CD14-positive monocyte (primary cell): ENCODE measurements around the gene XRCC4. TPM values are rescaled to one million over a fixed set of nuclear protein-coding genes. Genes with fewer than 3 reads are reported as not detected.
A peak's percentile ranks its signal among the peaks of the same experiment; 100 is the strongest.

Source experiments
- DNase-seq, 3 donors: peaks; one replicate each; pipeline ENCODE4 v3.0.0-alpha.2; 2011 to 2022
- H2AFZ ChIP-seq: 2 replicates; pipeline ENCODE4 v1.6.0; 2012; ENCODE audit warnings: mild to moderate bottlenecking, low read depth, low read length, inconsistent platforms; ENCODE audit not compliant: insufficient read depth, poor library complexity, severe bottlenecking
- H3K27ac ChIP-seq, 2 donors: 1 replicate in 1 of 2; 2 replicates in 1 of 2; pipeline ENCODE4 v1.5.1; 2012 to 2013; ENCODE audit warnings: low read length in 2 of 2, control low read depth in 1 of 2, inconsistent platforms in 1 of 2, low read depth in 1 of 2, mild to moderate bottlenecking in 1 of 2
- H3K27me3 ChIP-seq, 2 donors: one replicate each; pipeline versions ENCODE4 v1.6.0 to v1.6.1; 2011 to 2013; ENCODE audit warnings: low read length in 2 of 2; ENCODE audit not compliant: control insufficient read depth in 2 of 2, insufficient read depth in 2 of 2
- H3K36me3 ChIP-seq, 2 donors: replicated peaks in 1 of 2; 1 replicate in 1 of 2; 2 replicates in 1 of 2; pipeline versions ENCODE4 v1.5.1 to v1.6.1; 2012 to 2013; ENCODE audit warnings: low read length in 2 of 2, control low read depth in 1 of 2, inconsistent platforms in 1 of 2, mild to moderate bottlenecking in 1 of 2; ENCODE audit not compliant: insufficient read depth in 2 of 2, control insufficient read depth in 1 of 2
- H3K4me1 ChIP-seq, 2 donors: 1 replicate in 1 of 2; 2 replicates in 1 of 2; pipeline versions ENCODE4 v1.5.1 to v1.6.1; 2012 to 2013; ENCODE audit warnings: low read length in 2 of 2, control low read depth in 1 of 2, inconsistent platforms in 1 of 2, mild to moderate bottlenecking in 1 of 2, moderate library complexity in 1 of 2; ENCODE audit not compliant: insufficient read depth in 2 of 2, control insufficient read depth in 1 of 2
- H3K4me2 ChIP-seq: replicated peaks from 2 replicates; pipeline ENCODE3; 2012; ENCODE audit warnings: low read length, moderate library complexity, mild to moderate bottlenecking; ENCODE audit not compliant: poor library complexity, severe bottlenecking; ENCODE audit errors: extremely low read depth
- H3K4me3 ChIP-seq, 3 experiments: fragments of 200-600 bp in 1 of 3; sonication (generic) in 1 of 3; replicated peaks in 1 of 3; 1 replicate in 2 of 3; 2 replicates in 1 of 3; pipeline ENCODE4 v1.5.1; 2011 to 2013; ENCODE audit warnings: low read length in 3 of 3, mild to moderate bottlenecking in 3 of 3, control low read depth in 2 of 3, low read depth in 2 of 3, inconsistent platforms in 1 of 3, moderate library complexity in 1 of 3
- H3K79me2 ChIP-seq: 2 replicates; pipeline ENCODE4 v1.6.0; 2012; ENCODE audit warnings: mild to moderate bottlenecking, control low read depth, inconsistent platforms, low read length, moderate library complexity; ENCODE audit not compliant: insufficient read depth
- H3K9ac ChIP-seq: 2 replicates; pipeline ENCODE4 v1.6.0; 2017; ENCODE audit warnings: low read length, mild to moderate bottlenecking; ENCODE audit not compliant: insufficient read depth, poor library complexity, severe bottlenecking
- H3K9me3 ChIP-seq, 2 donors: replicated peaks in 1 of 2; 1 replicate in 1 of 2; 2 replicates in 1 of 2; pipeline versions ENCODE4 v1.5.1 to v1.6.1; 2012 to 2013; ENCODE audit warnings: low read length in 2 of 2, control low read depth in 1 of 2; ENCODE audit not compliant: control insufficient read depth in 1 of 2, insufficient read depth in 1 of 2
- H4K20me1 ChIP-seq: 2 replicates; pipeline ENCODE4 v1.6.0; 2012; ENCODE audit warnings: mild to moderate bottlenecking, low read length, control low read depth, moderate library complexity; ENCODE audit not compliant: insufficient read depth
- H3K27ac Mint-ChIP-seq, 7 donors: one replicate each; pipeline ENCODE4 v1.8.0; 2020; ENCODE audit warnings: mild to moderate bottlenecking in 7 of 7, mixed read lengths in 7 of 7, moderate library complexity in 6 of 7, inconsistent platforms in 2 of 7
- H3K27me3 Mint-ChIP-seq, 3 donors: one replicate each; pipeline ENCODE4 v1.8.0; 2021 to 2022; ENCODE audit warnings: low read depth in 3 of 3, mild to moderate bottlenecking in 3 of 3, mixed read lengths in 3 of 3, moderate library complexity in 3 of 3, inconsistent platforms in 1 of 3
- H3K36me3 Mint-ChIP-seq, 2 donors: one replicate each; pipeline ENCODE4 v1.8.0; 2020; ENCODE audit warnings: mixed read lengths in 2 of 2, inconsistent platforms in 1 of 2, mild to moderate bottlenecking in 1 of 2
- H3K4me1 Mint-ChIP-seq: one replicate; pipeline ENCODE4 v1.8.0; 2020; ENCODE audit warnings: mild to moderate bottlenecking, mixed read lengths
- H3K4me3 Mint-ChIP-seq, 2 donors: one replicate each; pipeline ENCODE4 v1.8.0; 2020; ENCODE audit warnings: mild to moderate bottlenecking in 2 of 2, mixed read lengths in 2 of 2, moderate library complexity in 1 of 2
- H3K9me3 Mint-ChIP-seq, 7 donors: one replicate each; pipeline ENCODE4 v1.8.0; 2020 to 2022; ENCODE audit warnings: mixed read lengths in 7 of 7, mild to moderate bottlenecking in 6 of 7, moderate library complexity in 6 of 7, inconsistent platforms in 2 of 7
- WGBS: methylation state at CpG from one replicate; pipeline ENCODE4 v1.1.5; 2013; ENCODE audit warnings: missing lambda C conversion rate; ENCODE audit not compliant: insufficient coverage; 5-methylcytosine and 5-hydroxymethylcytosine counted together
- intact Hi-C, 2 donors: fragments of 100-400 bp; cut with micrococcal nuclease; formaldehyde crosslinking; loops; one replicate each; pipeline versions ENCODE4 v1.15.0 to v1.15.1; 2023
- polyA plus RNA-seq, 3 donors: library from polyadenylated mRNA; depleted of rRNA in 1 of 3; unstranded in 2 of 3; stranded (reverse) in 1 of 3; fragments of 300-500 nt in 2 of 3; fragments of >200 nt in 1 of 3; fragmentation: Illumina TruSeq in 2 of 3; gene quantifications; 1 replicate in 2 of 3; 2 replicates in 1 of 3; pipeline ENCODE4 v1.2.3, GENCODE V29; 2012 to 2021
- TF ChIP-seq, protein P1 (sequence below): fragments of 200-600 bp; IDR thresholded peaks from one replicate; pipeline ENCODE4 v1.8.0; 2022; ENCODE audit warnings: antibody characterized with exemption, mild to moderate bottlenecking

The XRCC4 gene
- polyA plus RNA-seq, 3 donors, result 4.0 to 21.8 (median 16.3) TPM

DNA sequence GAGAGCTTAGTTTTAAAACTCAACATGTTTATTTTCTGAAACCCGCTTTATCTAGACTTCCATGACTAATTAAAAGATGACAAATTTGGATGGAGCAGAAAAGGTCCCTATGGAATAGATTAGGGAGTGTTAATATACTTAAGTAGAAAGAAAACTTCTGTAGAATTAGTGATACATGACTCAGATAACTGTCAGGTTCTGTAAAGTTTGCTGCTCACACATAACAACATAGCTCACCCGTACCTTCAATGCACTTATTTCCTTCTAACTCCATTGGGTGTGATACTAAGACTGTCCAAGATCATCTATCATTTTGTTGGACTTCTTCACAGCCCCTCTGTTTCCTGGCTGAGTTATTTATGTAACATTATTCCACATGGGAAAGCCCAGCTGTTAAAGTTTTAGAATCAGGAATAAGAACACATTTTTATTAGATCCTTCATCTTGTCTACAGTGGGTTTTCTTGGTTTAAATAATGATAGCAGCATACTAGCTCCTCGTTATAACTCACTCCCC, 27.9 kb upstream of the XRCC4 start:
- H3K4me3 ChIP-seq, result no peak overlapping the region
- peaks cover 0 to 2% (median 0%) of the 10 kb centered on the region in 3 donors for H3K27me3 Mint-ChIP-seq
- H3K9me3 ChIP-seq, result no peaks in the 10 kb centered on the region
- no peak overlapping the region for H3K27ac Mint-ChIP-seq
- H3K9me3 Mint-ChIP-seq, result peaks cover 0 to 2% (median 0%) of the 10 kb centered on the region in 7 donors
- no CpG with 5 or more reads among the region's 3 CpGs for WGBS
- no peak overlapping the region for H2AFZ ChIP-seq
- DNase-seq, result no peak
- no peak overlapping the region for H3K27ac ChIP-seq
- H3K4me2 ChIP-seq, result no peak overlapping the region
- H3K36me3 ChIP-seq, result peaks cover 20 to 51% of the 10 kb centered on the region in 2 donors
- no peak overlapping the region for H3K9ac ChIP-seq
- no peaks in the 10 kb centered on the region for H3K27me3 ChIP-seq
- H3K36me3 Mint-ChIP-seq, result peaks cover 44 to 51% of the 10 kb centered on the region in 2 donors
- no peaks in the 10 kb centered on the region for H3K79me2 ChIP-seq
- no peak overlapping the region for H3K4me3 Mint-ChIP-seq
- no peaks in the 10 kb centered on the region for H4K20me1 ChIP-seq
- intact Hi-C loops, result no loop called here
- TF ChIP-seq, protein P1, sequence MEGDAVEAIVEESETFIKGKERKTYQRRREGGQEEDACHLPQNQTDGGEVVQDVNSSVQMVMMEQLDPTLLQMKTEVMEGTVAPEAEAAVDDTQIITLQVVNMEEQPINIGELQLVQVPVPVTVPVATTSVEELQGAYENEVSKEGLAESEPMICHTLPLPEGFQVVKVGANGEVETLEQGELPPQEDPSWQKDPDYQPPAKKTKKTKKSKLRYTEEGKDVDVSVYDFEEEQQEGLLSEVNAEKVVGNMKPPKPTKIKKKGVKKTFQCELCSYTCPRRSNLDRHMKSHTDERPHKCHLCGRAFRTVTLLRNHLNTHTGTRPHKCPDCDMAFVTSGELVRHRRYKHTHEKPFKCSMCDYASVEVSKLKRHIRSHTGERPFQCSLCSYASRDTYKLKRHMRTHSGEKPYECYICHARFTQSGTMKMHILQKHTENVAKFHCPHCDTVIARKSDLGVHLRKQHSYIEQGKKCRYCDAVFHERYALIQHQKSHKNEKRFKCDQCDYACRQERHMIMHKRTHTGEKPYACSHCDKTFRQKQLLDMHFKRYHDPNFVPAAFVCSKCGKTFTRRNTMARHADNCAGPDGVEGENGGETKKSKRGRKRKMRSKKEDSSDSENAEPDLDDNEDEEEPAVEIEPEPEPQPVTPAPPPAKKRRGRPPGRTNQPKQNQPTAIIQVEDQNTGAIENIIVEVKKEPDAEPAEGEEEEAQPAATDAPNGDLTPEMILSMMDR, result no peak
- no peaks in the 10 kb centered on the region for H3K4me1 ChIP-seq
- no peaks in the 10 kb centered on the region for H3K4me1 Mint-ChIP-seq

DNA sequence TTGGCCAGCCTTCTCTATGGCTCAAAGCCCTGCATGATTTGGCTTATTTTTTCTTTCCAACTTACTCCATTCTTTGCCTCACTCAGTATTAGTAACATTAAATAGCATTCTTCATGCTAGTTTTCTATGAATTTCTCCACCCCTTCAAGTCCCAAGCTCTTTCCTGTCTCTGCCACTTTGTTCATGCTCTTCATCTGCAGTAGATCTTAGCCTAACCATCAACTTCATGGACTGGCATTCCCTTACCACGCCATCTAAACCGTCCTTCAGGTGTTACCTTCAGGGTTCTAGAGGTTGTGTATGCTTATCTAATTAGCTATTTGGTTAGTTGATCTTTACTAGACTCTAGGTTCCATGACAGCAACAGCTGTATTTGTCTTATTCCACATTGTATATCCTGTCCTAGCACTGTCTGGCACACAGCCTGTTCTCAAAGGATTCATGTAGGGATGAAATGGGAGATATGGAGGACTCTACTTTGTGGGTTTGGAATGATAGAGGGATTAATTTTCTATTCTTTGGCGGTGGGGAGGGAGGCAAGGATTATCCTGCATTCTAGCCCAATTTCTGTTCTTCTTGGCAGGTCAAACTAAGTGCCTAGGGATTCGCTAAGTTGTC, 26.5 kb upstream of the XRCC4 start:
- no peak overlapping the region for H3K4me3 Mint-ChIP-seq
- H3K9ac ChIP-seq, result no peak overlapping the region
- H3K27me3 Mint-ChIP-seq, result no peaks in the 10 kb centered on the region

More for the DNA sequence above, 26.5 kb upstream of the XRCC4 start:
- Histone ChIP-seq H3K4me2 (no peak overlapping the region), H3K79me2 (peaks cover 5% of the 10 kb centered on the region), H4K20me1 (peaks cover 5% of the 10 kb centered on the region), H3K4me1 (no peaks in the 10 kb centered on the region), H3K9me3 (no peaks in the 10 kb centered on the region), H3K27ac (peak overlapping the region in 1 of 2 donors; percentile 6), H2AFZ (no peak overlapping the region), H3K4me3 (no peak overlapping the region), H3K36me3 (peaks cover 27 to 65% of the 10 kb centered on the region in 2 donors), H3K27me3 (no peaks in the 10 kb centered on the region)
- TF ChIP-seq, protein P1, result no peak
- peak overlapping the region in 1 of 7 donors; percentile 10 for H3K27ac Mint-ChIP-seq
- WGBS, result 100% methylated on average over 1 of the region's 4 CpGs
- no peaks in the 10 kb centered on the region for H3K4me1 Mint-ChIP-seq
- H3K36me3 Mint-ChIP-seq, result peaks cover 56 to 64% of the 10 kb centered on the region in 2 donors
- peaks cover 0 to 2% (median 0%) of the 10 kb centered on the region in 7 donors for H3K9me3 Mint-ChIP-seq
- intact Hi-C loops, result no loop called here
- DNase-seq, result no peak
